ENCODE data around the gene ASPSCR1. TPM values are rescaled to one million over a fixed set of nuclear protein-coding genes. Genes with fewer than 3 reads are reported as not detected.

Gene ASPSCR1
- total and polyA plus RNA-seq, 2 of the 8 experiments (the other 6 are each of a cell fraction or from before 2014, with no cell fraction given) = 33.3 to 43.7 TPM

DNA sequence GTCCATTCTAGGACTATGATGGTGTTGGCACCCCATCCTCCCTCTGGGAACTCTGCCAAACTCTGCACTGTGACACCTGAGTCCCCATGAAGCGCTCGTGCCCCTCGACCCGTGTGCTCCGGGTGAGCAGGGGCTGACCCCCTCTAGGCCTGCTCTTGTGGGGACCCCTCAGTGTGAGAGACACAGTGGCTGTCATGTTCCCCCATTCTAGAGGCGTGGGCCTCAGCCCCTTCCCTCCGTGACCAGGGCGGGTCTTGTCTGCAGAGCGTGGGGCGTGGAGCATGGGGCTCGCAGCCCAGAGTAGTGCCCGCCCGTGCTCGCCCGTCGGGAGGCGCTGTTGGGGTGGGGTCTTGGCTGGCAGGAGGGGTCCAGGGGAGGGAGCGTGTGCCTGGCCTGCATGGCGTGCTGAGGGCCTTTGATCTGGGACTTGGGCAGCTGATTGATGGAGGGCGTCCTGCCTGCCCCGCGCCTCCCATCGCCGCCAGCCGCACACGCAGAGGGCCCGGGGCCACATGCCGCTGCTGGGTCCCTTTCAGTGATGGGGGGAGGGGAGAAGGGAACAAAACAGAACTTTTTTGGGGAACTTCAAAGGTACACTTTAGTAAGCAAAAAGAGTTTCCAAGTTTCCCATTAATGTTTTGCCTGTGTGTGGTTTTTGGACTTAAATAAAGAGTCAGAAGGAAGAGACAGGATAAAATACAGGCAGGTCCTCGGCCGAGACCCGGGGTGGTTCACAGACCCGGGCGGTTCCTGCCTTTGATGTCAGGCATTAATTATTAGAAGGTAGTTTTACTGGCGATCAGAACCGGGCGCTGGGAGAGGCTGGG, 22.8 kb downstream of the ASPSCR1 start:
- Histone ChIP-seq H3K18ac (ENCODE audit: extremely low read depth, low read length) (no peak overlapping the region), H2AFZ (ENCODE audit: low read length) (no peak overlapping the region), H3K14ac (ENCODE audit: insufficient read length) (no peak overlapping the region), H4K5ac (ENCODE audit: insufficient read length, low read depth, low read length) (no peak overlapping the region), H3K4ac (replicated peaks; ENCODE audit: insufficient read length, low read depth, low read length) (no peak overlapping the region), H3K23ac (ENCODE audit: insufficient read length) (no peak overlapping the region), H2BK20ac (ENCODE audit: low read length) (no peak overlapping the region), H3K27me3 (replicated peaks in 1 of 4; ENCODE audit: control insufficient read depth in 3 of 4, extremely low read depth in 1 of 4, insufficient read depth in 3 of 4, low read length in 3 of 4) (no peaks in the 10 kb centered on the region), H3K27ac (ENCODE audit: low read depth, low read length) (no peak overlapping the region), H3K4me3 (ENCODE audit: extremely low read depth in 1 of 4, insufficient read depth in 2 of 4, low read depth in 3 of 4, low read length in 4 of 4) (no peak overlapping the region), H4K8ac (ENCODE audit: extremely low read depth, insufficient read depth, low read length) (no peak overlapping the region), H3K4me2 (ENCODE audit: insufficient read depth in 1 of 2, low read depth in 2 of 2, low read length in 2 of 2) (no peak overlapping the region), H2BK5ac (ENCODE audit: low read depth, low read length) (no peak overlapping the region), H3K4me1 (replicated peaks in 1 of 4; ENCODE audit: control insufficient read depth in 3 of 4, insufficient read depth in 4 of 4, low read length in 3 of 4) (no peaks in the 10 kb centered on the region), H3K23me2 (ENCODE audit: low read depth, low read length) (no peaks in the 10 kb centered on the region), H2BK12ac (ENCODE audit: low read depth, low read length) (no peak overlapping the region), H3K56ac (replicated peaks; ENCODE audit: insufficient read length, low read depth, low read length) (no peak overlapping the region), H3K9me3 (ENCODE audit: insufficient read depth in 2 of 2, low read depth in 1 of 2, low read length in 1 of 2) (no peaks in the 10 kb centered on the region), H2BK15ac (ENCODE audit: low read length) (no peak overlapping the region), H4K91ac (replicated peaks; ENCODE audit: insufficient read length, low read length) (no peak overlapping the region), H3K79me2 (ENCODE audit: control insufficient read depth in 1 of 2, insufficient read depth in 2 of 2, low read length in 2 of 2) (no peaks in the 10 kb centered on the region), H3K9ac (replicated peaks in 1 of 4; ENCODE audit: extremely low read depth in 1 of 4, low read depth in 3 of 4, low read length in 3 of 4) (no peak overlapping the region), H4K20me1 (replicated peaks in 1 of 2; ENCODE audit: control insufficient read depth in 1 of 2, insufficient read depth in 2 of 2, low read length in 2 of 2) (peaks cover 0 to 4% of the 10 kb centered on the region in 2 experiments), H2AK5ac (ENCODE audit: low read depth, low read length) (no peak overlapping the region), H3K79me1 (ENCODE audit: low read depth, low read length) (peaks cover 3% of the 10 kb centered on the region; the same call in 1 of the 2 replicates), H2BK120ac (replicated peaks; ENCODE audit: low read depth, low read length) (no peak overlapping the region), H3K36me3 (ENCODE audit: control insufficient read depth in 2 of 4, insufficient read depth in 4 of 4, low read length in 3 of 4) (no peaks in the 10 kb centered on the region)
- FAIRE-seq (no peak), DNase-seq (ENCODE audit: low read depth in 1 of 2, low spot score in 2 of 2) (peak in 1 of 2 experiments; percentile 58)
- ChIA-PET POLR2A (ENCODE audit: partially characterized antibody) (no interaction called here), CTCF (ENCODE audit: partially characterized antibody) (no interaction called here)
- WGBS, 2 experiments (ENCODE audit: extremely low coverage in 1 of 2, insufficient coverage in 1 of 2, insufficient read length in 1 of 2, insufficient replicate concordance in 2 of 2, low coverage in 1 of 2, low lambda C conversion rate in 2 of 2, missing lambda C conversion rate in 1 of 2) = 94% methylated on average over 33 of the region's 36 CpGs; no CpG with 5 or more reads in 1 of the 2 experiments
- TF ChIP-seq SAP30 (IDR thresholded peaks at IDR 0.05; ENCODE audit: insufficient read depth, insufficient replicate concordance, low read length) = no peak
- TF ChIP-seq, protein P1, sequence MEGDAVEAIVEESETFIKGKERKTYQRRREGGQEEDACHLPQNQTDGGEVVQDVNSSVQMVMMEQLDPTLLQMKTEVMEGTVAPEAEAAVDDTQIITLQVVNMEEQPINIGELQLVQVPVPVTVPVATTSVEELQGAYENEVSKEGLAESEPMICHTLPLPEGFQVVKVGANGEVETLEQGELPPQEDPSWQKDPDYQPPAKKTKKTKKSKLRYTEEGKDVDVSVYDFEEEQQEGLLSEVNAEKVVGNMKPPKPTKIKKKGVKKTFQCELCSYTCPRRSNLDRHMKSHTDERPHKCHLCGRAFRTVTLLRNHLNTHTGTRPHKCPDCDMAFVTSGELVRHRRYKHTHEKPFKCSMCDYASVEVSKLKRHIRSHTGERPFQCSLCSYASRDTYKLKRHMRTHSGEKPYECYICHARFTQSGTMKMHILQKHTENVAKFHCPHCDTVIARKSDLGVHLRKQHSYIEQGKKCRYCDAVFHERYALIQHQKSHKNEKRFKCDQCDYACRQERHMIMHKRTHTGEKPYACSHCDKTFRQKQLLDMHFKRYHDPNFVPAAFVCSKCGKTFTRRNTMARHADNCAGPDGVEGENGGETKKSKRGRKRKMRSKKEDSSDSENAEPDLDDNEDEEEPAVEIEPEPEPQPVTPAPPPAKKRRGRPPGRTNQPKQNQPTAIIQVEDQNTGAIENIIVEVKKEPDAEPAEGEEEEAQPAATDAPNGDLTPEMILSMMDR (IDR thresholded peaks at IDR 0.05; ENCODE audit: control extremely low read depth in 1 of 3, insufficient read depth in 1 of 3, low read depth in 1 of 3, low read length in 3 of 3) = peak; percentile 21 to 31 (median 24); a peak in 3 of 4 replicates
